Hepatocyte (in vitro differentiated cells): ENCODE data around the gene TSSK1B. TPM values are rescaled to one million over a fixed set of nuclear protein-coding genes. Genes with fewer than 3 reads are reported as not detected.
"Not testable (repeated sequence)": the region's sequence is repeated elsewhere in the genome, so short reads cannot be mapped to it uniquely, and the experiment has no call there.

ENCODE experiments used
- DNase-seq: peaks from one replicate; pipeline ENCODE4 v3.0.0-alpha.2; 2016; ENCODE audit warnings: low spot score
- H2AFZ ChIP-seq: fragments of 200-600 bp; sonication (generic); 2 replicates; pipeline ENCODE4 v1.6.0; 2016; ENCODE audit warnings: antibody characterized with exemption, mild to moderate bottlenecking
- H3K27ac ChIP-seq: fragments of 200-600 bp; sonication (generic); 2 replicates; pipeline ENCODE4 v1.5.1; 2016; ENCODE audit warnings: mild to moderate bottlenecking
- H3K27me3 ChIP-seq: fragments of 200-600 bp; sonication (generic); 2 replicates; pipeline ENCODE4 v1.6.1; 2016
- H3K36me3 ChIP-seq: fragments of 200-600 bp; sonication (generic); replicated peaks from 2 replicates; pipeline ENCODE4 v1.5.1; 2016; ENCODE audit warnings: low read depth; ENCODE audit not compliant: insufficient read depth
- H3K4me1 ChIP-seq: fragments of 200-600 bp; sonication (generic); 2 replicates; pipeline ENCODE4 v1.5.1; 2016; ENCODE audit warnings: mild to moderate bottlenecking, moderate library complexity; ENCODE audit not compliant: insufficient read depth
- H3K4me2 ChIP-seq: fragments of 200-600 bp; sonication (generic); 2 replicates; pipeline ENCODE4 v1.6.0; 2016
- H3K4me3 ChIP-seq: fragments of 200-600 bp; sonication (generic); 2 replicates; pipeline ENCODE4 v1.5.1; 2016; ENCODE audit warnings: mild to moderate bottlenecking
- H3K79me2 ChIP-seq: fragments of 200-600 bp; sonication (generic); 2 replicates; pipeline ENCODE4 v1.6.0; 2017; ENCODE audit warnings: mild to moderate bottlenecking
- H3K9me2 ChIP-seq: fragments of 200-600 bp; sonication (generic); replicated peaks from 2 replicates; pipeline ENCODE4 v1.6.0; 2017; ENCODE audit warnings: mild to moderate bottlenecking; ENCODE audit not compliant: insufficient read depth
- H3K9me3 ChIP-seq: fragments of 200-600 bp; sonication (generic); 2 replicates; pipeline ENCODE4 v1.5.1; 2016; ENCODE audit warnings: low read depth, mild to moderate bottlenecking
- H4K20me1 ChIP-seq: fragments of 200-600 bp; sonication (generic); 2 replicates; pipeline ENCODE4 v1.6.0; 2016; ENCODE audit warnings: mild to moderate bottlenecking; ENCODE audit not compliant: insufficient read depth, poor library complexity, severe bottlenecking
- EZH2 ChIP-seq: fragments of 200-600 bp; sonication (generic); IDR thresholded peaks from 2 replicates; pipeline ENCODE4 v1.6.1; 2016; ENCODE audit warnings: antibody characterized with exemption, mild to moderate bottlenecking, borderline replicate concordance
- EZH2phosphoT487 ChIP-seq: fragments of 200-600 bp; sonication (generic); IDR thresholded peaks from one replicate; pipeline ENCODE4 v1.6.1; 2018; ENCODE audit warnings: antibody characterized with exemption, mild to moderate bottlenecking, low read depth, moderate library complexity; ENCODE audit not compliant: unreplicated experiment, severe bottlenecking
- WGBS: methylation state at CpG from one replicate; pipeline ENCODE4 v1.1.6; 2016; ENCODE audit warnings: low lambda C conversion rate; ENCODE audit errors: missing lambda C conversion rate; 5-methylcytosine and 5-hydroxymethylcytosine counted together
- polyA plus RNA-seq: library from polyadenylated mRNA; unstranded; fragments of >200 nt; fragmentation: Nextera tagmentation; extraction: Ambion mirVana; gene quantifications from 2 replicates; pipeline ENCODE4 v1.2.1, GENCODE V29; 2016
- total RNA-seq: library from RNA; depleted of rRNA; stranded (reverse); fragments of >200 nt; gene quantifications from 2 replicates; pipeline ENCODE4 v1.2.3, GENCODE V29; 2014
- TF ChIP-seq, protein P1 (sequence below): fragments of 200-600 bp; sonication (generic); IDR thresholded peaks from 2 replicates; pipeline ENCODE4 v1.5.1; 2016; ENCODE audit warnings: antibody characterized with exemption, mild to moderate bottlenecking; ENCODE audit not compliant: poor library complexity

TSSK1B gene
- total and polyA plus RNA-seq, 2 experiments from 2014 or later, result not detected

DNA sequence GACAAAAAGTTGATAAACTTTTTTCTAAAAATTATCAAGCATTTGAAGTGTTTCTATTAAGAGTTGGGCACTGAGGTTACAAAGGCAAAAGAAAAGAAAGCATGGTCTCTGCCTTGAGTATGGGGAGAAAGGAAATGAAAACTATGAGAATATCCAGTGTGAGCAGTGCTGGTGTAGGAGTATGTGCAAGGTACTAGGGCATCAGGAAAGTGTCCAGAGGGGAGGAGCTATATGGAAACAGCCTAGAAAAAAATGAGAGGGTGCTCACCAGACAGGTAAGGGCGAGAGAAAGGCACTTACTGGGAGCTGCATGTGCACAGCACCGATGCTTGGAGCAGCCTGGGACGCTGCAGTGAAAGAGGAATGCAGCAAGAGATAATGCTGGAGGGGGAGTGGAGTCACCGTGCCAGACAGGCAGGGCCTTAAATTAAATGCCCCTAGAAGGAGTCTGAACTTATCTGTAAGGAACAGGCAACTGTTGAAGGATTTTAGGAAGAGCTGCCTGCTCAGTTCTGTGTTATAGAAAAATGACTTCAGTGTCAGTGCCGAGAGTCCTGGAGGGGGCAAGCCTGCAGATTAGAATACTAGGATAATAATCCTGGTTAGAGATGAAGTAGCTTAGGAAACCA, 39.4 kb upstream of the TSSK1B start:
- Histone ChIP-seq H3K36me3 (peaks cover 3% of the 10 kb centered on the region), H3K79me2 (no peaks in the 10 kb centered on the region), H3K9me2 (no peaks in the 10 kb centered on the region), H2AFZ (no peak overlapping the region), H3K27ac (no peak overlapping the region), H3K9me3 (no peaks in the 10 kb centered on the region), H3K27me3 (no peaks in the 10 kb centered on the region), H3K4me3 (no peak overlapping the region), H4K20me1 (no peaks in the 10 kb centered on the region), H3K4me1 (no peaks in the 10 kb centered on the region), H3K4me2 (peak overlapping the region; percentile 8)
- DNase-seq, result no peak
- TF ChIP-seq EZH2phosphoT487 (no peak), EZH2 (no peak)
- TF ChIP-seq, protein P1, sequence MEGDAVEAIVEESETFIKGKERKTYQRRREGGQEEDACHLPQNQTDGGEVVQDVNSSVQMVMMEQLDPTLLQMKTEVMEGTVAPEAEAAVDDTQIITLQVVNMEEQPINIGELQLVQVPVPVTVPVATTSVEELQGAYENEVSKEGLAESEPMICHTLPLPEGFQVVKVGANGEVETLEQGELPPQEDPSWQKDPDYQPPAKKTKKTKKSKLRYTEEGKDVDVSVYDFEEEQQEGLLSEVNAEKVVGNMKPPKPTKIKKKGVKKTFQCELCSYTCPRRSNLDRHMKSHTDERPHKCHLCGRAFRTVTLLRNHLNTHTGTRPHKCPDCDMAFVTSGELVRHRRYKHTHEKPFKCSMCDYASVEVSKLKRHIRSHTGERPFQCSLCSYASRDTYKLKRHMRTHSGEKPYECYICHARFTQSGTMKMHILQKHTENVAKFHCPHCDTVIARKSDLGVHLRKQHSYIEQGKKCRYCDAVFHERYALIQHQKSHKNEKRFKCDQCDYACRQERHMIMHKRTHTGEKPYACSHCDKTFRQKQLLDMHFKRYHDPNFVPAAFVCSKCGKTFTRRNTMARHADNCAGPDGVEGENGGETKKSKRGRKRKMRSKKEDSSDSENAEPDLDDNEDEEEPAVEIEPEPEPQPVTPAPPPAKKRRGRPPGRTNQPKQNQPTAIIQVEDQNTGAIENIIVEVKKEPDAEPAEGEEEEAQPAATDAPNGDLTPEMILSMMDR, result no peak
- 41% methylated on average over 5 of the region's 5 CpGs for WGBS

DNA sequence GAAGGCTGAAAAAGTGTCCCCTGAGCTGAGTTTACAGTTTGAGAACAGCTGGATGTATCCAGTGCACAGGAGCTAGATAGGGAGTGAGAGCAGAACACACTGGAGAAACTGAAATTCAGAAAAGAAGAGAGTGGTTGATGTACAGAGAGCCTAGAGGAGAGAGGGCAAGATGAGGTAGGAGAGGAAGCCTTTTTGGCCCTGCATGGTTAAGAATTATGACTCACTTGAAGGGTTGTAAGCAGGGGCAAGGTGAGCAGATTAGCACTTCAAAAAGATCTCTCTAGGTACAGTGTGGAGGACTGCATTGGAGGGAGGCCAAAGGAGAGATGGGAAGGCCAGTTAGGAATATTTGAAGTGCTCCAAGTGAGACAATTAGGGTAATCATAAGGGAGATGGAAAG, 28.2 kb upstream of the TSSK1B start:
- no peaks in the 10 kb centered on the region for H3K9me2 ChIP-seq
- H2AFZ ChIP-seq, result no peak overlapping the region
- DNase-seq, result no peak
- no peaks in the 10 kb centered on the region for H3K9me3 ChIP-seq
- H3K27ac ChIP-seq, result no peak overlapping the region
- H3K4me2 ChIP-seq, result no peak overlapping the region
- no peaks in the 10 kb centered on the region for H3K79me2 ChIP-seq
- TF ChIP-seq, protein P1, result no peak
- no peak for TF ChIP-seq EZH2
- no peak for TF ChIP-seq EZH2phosphoT487
- H3K27me3 ChIP-seq, result no peaks in the 10 kb centered on the region
- no peak overlapping the region for H3K4me3 ChIP-seq
- H4K20me1 ChIP-seq, result no peaks in the 10 kb centered on the region
- no peaks in the 10 kb centered on the region for H3K36me3 ChIP-seq
- no peaks in the 10 kb centered on the region for H3K4me1 ChIP-seq

DNA sequence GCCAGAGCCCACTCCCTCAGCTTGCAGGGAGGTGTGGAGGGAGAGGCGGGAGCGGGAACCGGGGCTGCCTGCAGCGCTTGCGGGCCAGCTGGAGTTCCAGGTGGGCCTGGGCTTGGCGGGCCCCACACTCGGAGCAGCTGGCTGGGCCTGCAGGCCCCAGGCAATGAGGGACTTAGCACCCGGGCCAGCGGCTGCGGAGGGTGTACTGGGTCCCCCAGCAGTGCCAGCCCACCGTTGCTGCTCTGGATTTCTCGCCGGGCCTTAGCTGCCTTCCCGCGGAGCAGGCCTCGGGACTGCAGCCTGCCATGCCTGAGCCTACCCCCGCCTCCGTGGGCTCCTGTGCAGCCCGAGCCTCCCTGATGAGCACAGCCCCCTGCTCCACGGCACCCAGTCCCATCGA, 22.3 kb upstream of the TSSK1B start:
- not testable (repeated sequence) for H3K4me2 ChIP-seq, H3K4me3 ChIP-seq, H3K36me3 ChIP-seq, H2AFZ ChIP-seq, H3K79me2 ChIP-seq, H3K27ac ChIP-seq, H4K20me1 ChIP-seq, H3K9me3 ChIP-seq, DNase-seq, H3K9me2 ChIP-seq, H3K27me3 ChIP-seq, H3K4me1 ChIP-seq
- 94% methylated on average over 21 of the region's 21 CpGs for WGBS

DNA sequence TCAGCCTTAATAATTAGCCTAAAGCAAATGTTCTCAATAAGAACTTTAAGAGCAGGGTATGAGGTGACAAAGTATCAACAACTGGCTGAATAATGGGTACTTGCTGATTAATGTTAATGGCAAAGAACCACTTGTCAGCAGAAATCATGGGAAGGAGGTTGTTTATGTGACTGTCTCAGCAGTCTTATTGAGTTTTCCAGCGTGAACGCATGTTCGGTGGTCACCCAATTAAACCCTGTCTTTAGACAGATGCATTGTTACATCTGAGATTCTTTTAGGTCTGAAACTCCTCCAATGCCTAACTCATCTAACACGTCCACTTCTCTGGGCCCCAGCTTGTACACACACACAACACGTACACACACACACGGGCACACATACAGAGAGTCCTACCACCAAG, 18.2 kb upstream of the TSSK1B start:
- H3K4me1 ChIP-seq, result no peaks in the 10 kb centered on the region
- H2AFZ ChIP-seq, result no peak overlapping the region
- no peak for DNase-seq
- H3K36me3 ChIP-seq, result no peaks in the 10 kb centered on the region
- no peaks in the 10 kb centered on the region for H4K20me1 ChIP-seq
- TF ChIP-seq EZH2, result no peak
- H3K79me2 ChIP-seq, result no peaks in the 10 kb centered on the region
- no peak overlapping the region for H3K4me3 ChIP-seq
- H3K27ac ChIP-seq, result no peak overlapping the region
- H3K9me2 ChIP-seq, result no peaks in the 10 kb centered on the region
- WGBS, result 85% methylated on average over 6 of the region's 6 CpGs
- H3K27me3 ChIP-seq, result no peaks in the 10 kb centered on the region
- H3K9me3 ChIP-seq, result no peaks in the 10 kb centered on the region
- no peak overlapping the region for H3K4me2 ChIP-seq

DNA sequence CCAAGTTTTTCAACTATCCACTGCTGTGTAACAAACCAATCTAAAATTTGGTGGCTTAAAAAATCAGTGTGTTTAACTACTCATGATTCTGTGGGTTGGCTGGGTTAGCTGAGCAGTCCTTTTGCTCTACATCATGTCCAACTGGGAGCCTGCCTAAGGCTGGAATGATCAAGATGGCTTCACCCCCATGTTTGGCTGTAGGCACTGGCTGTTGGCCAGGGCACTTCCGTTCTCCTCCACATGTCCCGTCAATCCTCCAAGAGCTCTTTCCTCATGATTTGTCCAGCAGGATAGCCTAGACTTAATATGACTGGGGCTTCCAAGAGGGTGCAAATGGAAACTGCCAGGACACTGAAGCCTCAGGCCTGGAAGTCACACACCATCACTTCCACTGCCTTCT, 17.0 kb upstream of the TSSK1B start:
- Histone ChIP-seq H4K20me1 (no peaks in the 10 kb centered on the region), H3K27me3 (no peaks in the 10 kb centered on the region), H3K79me2 (no peaks in the 10 kb centered on the region), H3K9me2 (no peaks in the 10 kb centered on the region), H3K9me3 (no peaks in the 10 kb centered on the region), H3K4me1 (no peaks in the 10 kb centered on the region), H3K4me2 (no peak overlapping the region), H3K36me3 (no peaks in the 10 kb centered on the region), H3K27ac (no peak overlapping the region), H2AFZ (no peak overlapping the region), H3K4me3 (no peak overlapping the region)
- WGBS, result 94% methylated on average over 2 of the region's 2 CpGs
- TF ChIP-seq, protein P1, result no peak
- TF ChIP-seq EZH2 (no peak), EZH2phosphoT487 (no peak)
- DNase-seq, result no peak
